HFF-Myc (cell line): ENCODE results near the gene SMAP2.

Experiments
- DNase-seq: peaks from one replicate; pipeline ENCODE4 v3.0.0-alpha.2; 2011; ENCODE audit warnings: low read depth; ENCODE audit errors: extremely low read depth
- H3K4me3 ChIP-seq: replicated peaks from 2 replicates; pipeline ENCODE4 v1.5.1; 2011; ENCODE audit warnings: low read depth, mild to moderate bottlenecking, control low read depth, low read length
- TF ChIP-seq, protein P1 (sequence below): IDR thresholded peaks from 2 replicates; pipeline ENCODE4 v1.5.1; 2012; ENCODE audit warnings: mild to moderate bottlenecking, low read depth, low read length, control low read depth; ENCODE audit errors: missing control alignments

Gene SMAP2

GRCh38 chr1:40450495-40451237 lies 77.1 kb downstream of the SMAP2 start:
- peak overlapping the region; percentile 71 for H3K4me3 ChIP-seq
- TF ChIP-seq, protein P1, sequence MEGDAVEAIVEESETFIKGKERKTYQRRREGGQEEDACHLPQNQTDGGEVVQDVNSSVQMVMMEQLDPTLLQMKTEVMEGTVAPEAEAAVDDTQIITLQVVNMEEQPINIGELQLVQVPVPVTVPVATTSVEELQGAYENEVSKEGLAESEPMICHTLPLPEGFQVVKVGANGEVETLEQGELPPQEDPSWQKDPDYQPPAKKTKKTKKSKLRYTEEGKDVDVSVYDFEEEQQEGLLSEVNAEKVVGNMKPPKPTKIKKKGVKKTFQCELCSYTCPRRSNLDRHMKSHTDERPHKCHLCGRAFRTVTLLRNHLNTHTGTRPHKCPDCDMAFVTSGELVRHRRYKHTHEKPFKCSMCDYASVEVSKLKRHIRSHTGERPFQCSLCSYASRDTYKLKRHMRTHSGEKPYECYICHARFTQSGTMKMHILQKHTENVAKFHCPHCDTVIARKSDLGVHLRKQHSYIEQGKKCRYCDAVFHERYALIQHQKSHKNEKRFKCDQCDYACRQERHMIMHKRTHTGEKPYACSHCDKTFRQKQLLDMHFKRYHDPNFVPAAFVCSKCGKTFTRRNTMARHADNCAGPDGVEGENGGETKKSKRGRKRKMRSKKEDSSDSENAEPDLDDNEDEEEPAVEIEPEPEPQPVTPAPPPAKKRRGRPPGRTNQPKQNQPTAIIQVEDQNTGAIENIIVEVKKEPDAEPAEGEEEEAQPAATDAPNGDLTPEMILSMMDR, result no peak
- peak; percentile 52 for DNase-seq

GRCh38 chr1:40451238-40451585 lies 77.7 kb downstream of the SMAP2 start:
- TF ChIP-seq, protein P1, result no peak
- DNase-seq, result no peak
- H3K4me3 ChIP-seq, result peak overlapping the region; percentile 71

- H3K4me3 ChIP-seq, result no peak overlapping the region
- no peak for DNase-seq
- TF ChIP-seq, protein P1, result no peak
These were observed 81.3 kb downstream of the SMAP2 start for GRCh38 chr1:40454873-40455272.

DNA sequence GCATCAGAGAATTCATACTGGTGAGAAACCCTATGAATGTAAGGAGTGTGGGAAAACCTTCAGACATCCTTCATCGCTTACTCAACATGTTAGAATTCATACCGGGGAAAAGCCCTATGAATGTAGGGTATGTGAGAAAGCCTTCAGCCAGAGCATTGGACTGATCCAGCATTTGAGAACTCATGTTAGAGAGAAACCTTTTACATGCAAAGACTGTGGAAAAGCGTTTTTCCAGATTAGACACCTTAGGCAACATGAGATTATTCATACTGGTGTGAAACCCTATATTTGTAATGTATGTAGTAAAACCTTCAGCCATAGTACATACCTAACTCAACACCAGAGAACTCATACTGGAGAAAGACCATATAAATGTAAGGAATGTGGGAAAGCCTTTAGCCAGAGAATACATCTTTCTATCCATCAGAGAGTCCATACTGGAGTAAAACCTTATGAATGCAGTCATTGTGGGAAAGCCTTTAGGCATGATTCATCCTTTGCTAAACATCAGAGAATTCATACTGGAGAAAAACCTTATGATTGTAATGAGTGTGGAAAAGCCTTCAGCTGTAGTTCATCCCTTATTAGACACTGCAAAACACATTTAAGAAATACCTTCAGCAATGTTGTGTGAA lies 89.5 kb downstream of the SMAP2 start:
- DNase-seq, result no peak
- TF ChIP-seq, protein P1, result no peak
- H3K4me3 ChIP-seq, result no peak overlapping the region

DNA sequence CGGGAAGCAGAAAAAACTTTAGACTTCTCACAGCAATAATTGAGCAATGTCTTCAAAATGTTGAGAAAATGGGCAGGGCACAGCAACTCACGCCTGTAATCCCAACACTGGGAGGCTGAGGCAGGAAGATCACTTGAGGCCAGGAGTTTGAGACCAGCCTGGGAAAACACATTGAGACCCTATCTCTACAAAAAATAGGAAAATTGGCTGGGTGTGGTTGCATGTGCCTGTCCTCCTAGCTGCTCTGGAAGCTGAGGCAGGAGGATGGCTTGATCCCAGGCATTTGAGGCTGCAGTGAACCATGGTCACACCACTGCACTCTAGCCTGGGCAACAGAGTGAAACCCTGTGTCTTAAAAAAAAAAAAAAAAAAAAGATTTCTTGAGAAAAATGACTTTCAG lies 95.8 kb downstream of the SMAP2 start:
- TF ChIP-seq, protein P1, result no peak
- no peak overlapping the region for H3K4me3 ChIP-seq
- no peak for DNase-seq
